HEK293 (cell line): ENCODE measurements around the gene MS4A10.

Experiments
- CTCF ChIA-PET: fragments of 350-600 bp; formaldehyde crosslinking; extraction: SDS; loops from one replicate; lab custom pipeline; 2021; ENCODE audit warnings: antibody characterized with exemption; lab: Yijun Ruan, JAX
- POLR2A ChIA-PET: fragments of 300-600 bp; formaldehyde crosslinking; extraction: SDS; loops from one replicate; lab custom pipeline; 2020; ENCODE audit warnings: antibody characterized with exemption, inconsistent platforms; lab: Yijun Ruan, JAX
- H3K27ac ChIP-seq: fragments of 200-500 bp; sonication (Bioruptor generic); 2 replicates; pipeline ENCODE4 v1.5.1; 2014; ENCODE audit warnings: low read depth, low read length, control low read depth, inconsistent platforms; ENCODE audit errors: extremely low read depth
- H3K36me3 ChIP-seq, 2 experiments: fragments of 200-500 bp in 1 of 2; sonication (Bioruptor generic) in 1 of 2; 1 replicate in 1 of 2; 2 replicates in 1 of 2; pipeline ENCODE4 v1.5.1; 2014 to 2017; ENCODE audit warnings: inconsistent platforms in 2 of 2, low read length in 2 of 2; ENCODE audit not compliant: control insufficient read depth in 2 of 2, insufficient read depth in 1 of 2
- H3K4me1 ChIP-seq: fragments of 200-500 bp; sonication (Bioruptor generic); 2 replicates; pipeline ENCODE4 v1.5.1; 2014; ENCODE audit warnings: mild to moderate bottlenecking, low read length, inconsistent platforms; ENCODE audit not compliant: control insufficient read depth, insufficient read depth
- H3K4me3 ChIP-seq: 2 replicates; pipeline ENCODE4 v1.5.1; 2011; ENCODE audit warnings: low read depth, mild to moderate bottlenecking, control low read depth, low read length, moderate library complexity
- H3K9me3 ChIP-seq: fragments of 200-500 bp; sonication (Bioruptor generic); 2 replicates; pipeline ENCODE4 v1.5.1; 2014; ENCODE audit warnings: low read depth, low read length, inconsistent platforms; ENCODE audit not compliant: control insufficient read depth, insufficient read depth
- GFI1B ChIP-seq: fragments of 450-650 bp; formaldehyde crosslinking; IDR thresholded peaks from 2 replicates; pipeline ENCODE4 v1.5.1; 2016; ENCODE audit warnings: missing biosample characterization, missing genetic modification characterization
- KLF7 ChIP-seq: fragments of 450-650 bp; formaldehyde crosslinking; IDR thresholded peaks from 2 replicates; pipeline ENCODE4 v1.5.1; 2016; ENCODE audit warnings: missing biosample characterization, missing genetic modification characterization, borderline replicate concordance
- PATZ1 ChIP-seq: fragments of 450-650 bp; formaldehyde crosslinking; IDR thresholded peaks from 2 replicates; pipeline ENCODE4 v1.5.1; 2016; ENCODE audit warnings: missing biosample characterization, missing genetic modification characterization
- ZEB2 ChIP-seq: fragments of 450-650 bp; formaldehyde crosslinking; IDR thresholded peaks from 2 replicates; pipeline ENCODE4 v1.5.1; 2016; ENCODE audit warnings: missing biosample characterization, missing genetic modification characterization
- ZFP41 ChIP-seq: fragments of 450-650 bp; formaldehyde crosslinking; IDR thresholded peaks from 2 replicates; pipeline ENCODE4 v1.5.1; 2016; ENCODE audit warnings: missing biosample characterization, missing genetic modification characterization, borderline replicate concordance
- ZFP69B ChIP-seq: fragments of 450-650 bp; formaldehyde crosslinking; IDR thresholded peaks from 2 replicates; pipeline ENCODE4 v1.5.1; 2016; ENCODE audit warnings: missing biosample characterization, missing genetic modification characterization
- ZNF157 ChIP-seq: fragments of 450-650 bp; formaldehyde crosslinking; IDR thresholded peaks from 2 replicates; pipeline ENCODE4 v1.5.1; 2016; ENCODE audit warnings: missing biosample characterization, missing genetic modification characterization
- ZNF274 ChIP-seq, 2 experiments: fragments of 200-500 bp in 1 of 2; fragments of 450-650 bp in 1 of 2; sonication (Bioruptor generic) in 1 of 2; formaldehyde crosslinking in 1 of 2; IDR thresholded peaks; 2 replicates each; pipeline versions ENCODE4 v1.5.1 to v1.6.1; 2014 to 2016; ENCODE audit warnings: borderline replicate concordance in 1 of 2, inconsistent platforms in 1 of 2, low read length in 1 of 2, missing biosample characterization in 1 of 2, missing genetic modification characterization in 1 of 2
- ZNF518A ChIP-seq: fragments of 450-650 bp; formaldehyde crosslinking; conservative IDR thresholded peaks from 2 replicates; pipeline ENCODE4 v1.5.1; 2016; ENCODE audit warnings: low read depth, missing biosample characterization, missing genetic modification characterization
- ZNF560 ChIP-seq: fragments of 450-650 bp; formaldehyde crosslinking; IDR thresholded peaks from 2 replicates; pipeline ENCODE4 v1.5.1; 2017; ENCODE audit warnings: missing biosample characterization, missing genetic modification characterization, borderline replicate concordance
- ZNF585B ChIP-seq: fragments of 450-650 bp; formaldehyde crosslinking; IDR thresholded peaks from 2 replicates; pipeline ENCODE4 v1.5.1; 2016; ENCODE audit warnings: missing biosample characterization, missing genetic modification characterization
- ZNF621 ChIP-seq: fragments of 450-650 bp; formaldehyde crosslinking; IDR thresholded peaks from 2 replicates; pipeline ENCODE4 v1.5.1; 2017; ENCODE audit warnings: missing biosample characterization, missing genetic modification characterization
- ZNF692 ChIP-seq: fragments of 450-650 bp; formaldehyde crosslinking; IDR thresholded peaks from 2 replicates; pipeline ENCODE4 v1.5.1; 2016; ENCODE audit warnings: missing biosample characterization, missing genetic modification characterization
- ZNF791 ChIP-seq: fragments of 450-650 bp; formaldehyde crosslinking; IDR thresholded peaks from 2 replicates; pipeline ENCODE4 v1.5.1; 2016; ENCODE audit warnings: missing biosample characterization, missing genetic modification characterization
- ZNF792 ChIP-seq: fragments of 450-650 bp; formaldehyde crosslinking; IDR thresholded peaks from 2 replicates; pipeline ENCODE4 v1.5.1; 2016; ENCODE audit warnings: missing biosample characterization, missing genetic modification characterization

MS4A10 gene

GRCh38 chr11:60785136-60785535 lies at the start of gene MS4A10:
TSS of gene MS4A10 (plus strand) at chr11:60785333. CDS start at chr11:60790336, 5,003 bp downstream.
- no peak within 1 kb of the TSS for H3K4me3 ChIP-seq
- H3K27ac ChIP-seq, result no peak within 1 kb of the TSS
- ChIA-PET CTCF (interaction anchor here (4.2 kb wide), 1 partner anchor 9 kb away, joined by 18 read pairs; no protein-coding TSS in a partner anchor), POLR2A (no interaction called here)
- H3K4me1 ChIP-seq, result no peaks in the 10 kb centered on the region
- TF ChIP-seq ZNF585B (tag by site-specific recombination) (no peak), GFI1B (tag by site-specific recombination) (no peak), ZNF518A (tag by site-specific recombination) (no peak), ZNF621 (tag by site-specific recombination) (no peak)
- no peaks in the 10 kb centered on the region for H3K36me3 ChIP-seq
- H3K9me3 ChIP-seq, result no peaks in the 10 kb centered on the region

- no peak overlapping the region for H3K4me3 ChIP-seq
- H3K27ac ChIP-seq, result no peak overlapping the region
- TF ChIP-seq ZNF157 (no peak), ZEB2 (tag by site-specific recombination) (no peak), ZNF560 (tag by site-specific recombination) (no peak), KLF7 (no peak), PATZ1 (tag by site-specific recombination) (no peak), ZNF791 (tag by site-specific recombination) (no peak), ZNF692 (tag by site-specific recombination) (no peak), ZFP41 (tag by site-specific recombination) (no peak), ZFP69B (tag by site-specific recombination) (no peak), ZNF274 (IDR thresholded peaks at IDR 0.05; ENCODE audit: low read length) (no peak), ZNF274 (tag by site-specific recombination; IDR thresholded peaks at IDR 0.05; ENCODE audit: borderline replicate concordance) (no peak), ZNF792 (tag by site-specific recombination) (no peak)
- no peaks in the 10 kb centered on the region for H3K36me3 ChIP-seq
- H3K4me1 ChIP-seq, result no peaks in the 10 kb centered on the region
- ChIA-PET POLR2A (no interaction called here), CTCF (interaction anchor here (0.6 kb wide), 1 partner anchor 404 kb away, joined by 3 read pairs; no protein-coding TSS in a partner anchor)
- no peaks in the 10 kb centered on the region for H3K9me3 ChIP-seq
Measured at GRCh38 chr11:60739114-60739513, 46.0 kb upstream of the MS4A10 start.
